Measurements from ENCODE around the gene PRR5L. TPM values are rescaled to one million over a fixed set of nuclear protein-coding genes. Genes with fewer than 3 reads are reported as not detected.

PRR5L gene
- total RNA-seq, 8 experiments from 2014 or later = 0.63 to 21.8 (median 4.2) TPM

- WGBS, 10 experiments = 14 to 97% (median 76%) methylated on average over 4 to 11 of the region's 11 CpGs; no CpG with 5 or more reads in 2 of the 10 experiments
- peak; percentile 72 to 99 (median 80) for ATAC-seq (replicated peaks in 6 of 8)
These were observed 135.5 kb downstream of the PRR5L start for GRCh38 chr11:36431429-36432092.

GRCh38 chr11:36432093-36432469, 136.0 kb downstream of the PRR5L start:
- H3K4me3 ChIP-seq = no peak overlapping the region
- in situ Hi-C loops (cut with MboI; ENCODE audit: low pct_unique_long_range_greater_than_20kb in 2 of 9, low sequenced_read_pairs in 9 of 9, unreplicated experiment in 9 of 9) = no loop called here
- no peak overlapping the region for H3K27ac ChIP-seq
- no peak for ATAC-seq (replicated peaks in 6 of 8)
- peaks cover 3 to 4% of the 10 kb centered on the region in 2 donors for H3K4me1 ChIP-seq (replicated peaks in 1 of 2)
- 0 to 100% (median 86%) methylated on average over 1 to 2 of the region's 2 CpGs; no CpG with 5 or more reads in 1 of the 10 experiments for WGBS, 10 experiments

More at GRCh38 chr11:36431429-36432092, 135.5 kb downstream of the PRR5L start:
- Histone ChIP-seq H3K4me3 (no peak overlapping the region), H3K27ac (no peak overlapping the region), H3K4me1 (replicated peaks in 1 of 2) (peaks cover 3 to 4% of the 10 kb centered on the region in 2 donors)
- in situ Hi-C loops (cut with MboI; ENCODE audit: low pct_unique_long_range_greater_than_20kb in 2 of 9, low sequenced_read_pairs in 9 of 9, unreplicated experiment in 9 of 9) = no loop called here

GRCh38 chr11:36432738-36433137, 136.7 kb downstream of the PRR5L start:
- Histone ChIP-seq H3K4me1 (replicated peaks in 1 of 2) (peaks cover 3 to 4% of the 10 kb centered on the region in 2 donors), H3K4me3 (no peak overlapping the region), H3K27ac (no peak overlapping the region)
- WGBS, 10 experiments = 76 to 100% (median 94%) methylated on average over 1 to 4 of the region's 4 CpGs
- ATAC-seq (replicated peaks in 6 of 8) = no peak
- in situ Hi-C loops (cut with MboI; ENCODE audit: low pct_unique_long_range_greater_than_20kb in 2 of 9, low sequenced_read_pairs in 9 of 9, unreplicated experiment in 9 of 9) = no loop called here

- peaks cover 3 to 4% of the 10 kb centered on the region in 2 donors for H3K4me1 ChIP-seq (replicated peaks in 1 of 2)
- no peak overlapping the region for H3K27ac ChIP-seq
- no peak for ATAC-seq (replicated peaks in 6 of 8)
- H3K4me3 ChIP-seq = no peak overlapping the region
- WGBS, 10 experiments = 60 to 80% (median 62%) methylated on average over 1 to 4 of the region's 5 CpGs; no CpG with 5 or more reads in 7 of the 10 experiments
- in situ Hi-C loops (cut with MboI; ENCODE audit: low pct_unique_long_range_greater_than_20kb in 2 of 9, low sequenced_read_pairs in 9 of 9, unreplicated experiment in 9 of 9) = no loop called here
These were observed 140.0 kb downstream of the PRR5L start for GRCh38 chr11:36436064-36436463.

- Histone ChIP-seq H3K4me1 (replicated peaks in 1 of 2) (peaks cover 3 to 4% of the 10 kb centered on the region in 2 donors), H3K27ac (no peak overlapping the region), H3K4me3 (no peak overlapping the region)
- ATAC-seq (replicated peaks in 6 of 8) = no peak
- in situ Hi-C loops (cut with MboI; ENCODE audit: low pct_unique_long_range_greater_than_20kb in 2 of 9, low sequenced_read_pairs in 9 of 9, unreplicated experiment in 9 of 9) = no loop called here
- WGBS, 10 experiments = 81 to 100% (median 94%) methylated on average over 1 to 2 of the region's 2 CpGs; no CpG with 5 or more reads in 6 of the 10 experiments
These were observed 140.5 kb downstream of the PRR5L start for GRCh38 chr11:36436589-36436988.

- no peak overlapping the region for H3K4me3 ChIP-seq
- no peak for ATAC-seq (replicated peaks in 6 of 8)
- 83 to 100% (median 100%) methylated on average over 1 to 3 of the region's 3 CpGs; no CpG with 5 or more reads in 2 of the 10 experiments for WGBS, 10 experiments
- in situ Hi-C loops (cut with MboI; ENCODE audit: low pct_unique_long_range_greater_than_20kb in 2 of 9, low sequenced_read_pairs in 9 of 9, unreplicated experiment in 9 of 9) = no loop called here
- no peak overlapping the region for H3K27ac ChIP-seq
- H3K4me1 ChIP-seq (replicated peaks in 1 of 2) = peaks cover 3 to 4% of the 10 kb centered on the region in 2 donors
These were observed 141.3 kb downstream of the PRR5L start for GRCh38 chr11:36437413-36437812.

GRCh38 chr11:36438126-36438525, 142.0 kb downstream of the PRR5L start:
- 64 to 100% (median 86%) methylated on average over 1 to 5 of the region's 5 CpGs; no CpG with 5 or more reads in 2 of the 10 experiments for WGBS, 10 experiments
- in situ Hi-C loops (cut with MboI; ENCODE audit: low pct_unique_long_range_greater_than_20kb in 2 of 9, low sequenced_read_pairs in 9 of 9, unreplicated experiment in 9 of 9) = no loop called here
- peak in 2 of 8 experiments; percentile 18 to 38 for ATAC-seq (replicated peaks in 6 of 8)
- Histone ChIP-seq H3K27ac (no peak overlapping the region), H3K4me1 (replicated peaks in 1 of 2) (peaks cover 3 to 4% of the 10 kb centered on the region in 2 donors), H3K4me3 (no peak overlapping the region)

- in situ Hi-C loops (cut with MboI; ENCODE audit: low pct_unique_long_range_greater_than_20kb in 2 of 9, low sequenced_read_pairs in 9 of 9, unreplicated experiment in 9 of 9) = no loop called here
- ATAC-seq (replicated peaks in 6 of 8) = no peak
- H3K4me3 ChIP-seq = no peak overlapping the region
- 83 to 100% (median 86%) methylated on average over 1 to 2 of the region's 2 CpGs; no CpG with 5 or more reads in 5 of the 10 experiments for WGBS, 10 experiments
- H3K4me1 ChIP-seq (replicated peaks in 1 of 2) = no peaks in the 10 kb centered on the region
- no peak overlapping the region for H3K27ac ChIP-seq
These were observed 145.6 kb downstream of the PRR5L start for GRCh38 chr11:36441610-36442208.

GRCh38 chr11:36443661-36444060, 147.6 kb downstream of the PRR5L start:
- H3K4me3 ChIP-seq = no peak overlapping the region
- H3K27ac ChIP-seq = no peak overlapping the region
- WGBS, 10 experiments = 30 to 100% (median 100%) methylated on average over 1 to 2 of the region's 2 CpGs; no CpG with 5 or more reads in 4 of the 10 experiments
- no peak for ATAC-seq (replicated peaks in 6 of 8)
- in situ Hi-C loops (cut with MboI; ENCODE audit: low pct_unique_long_range_greater_than_20kb in 2 of 9, low sequenced_read_pairs in 9 of 9, unreplicated experiment in 9 of 9) = no loop called here
- H3K4me1 ChIP-seq (replicated peaks in 1 of 2) = no peaks in the 10 kb centered on the region

GRCh38 chr11:36446135-36446534, 150.0 kb downstream of the PRR5L start:
- Histone ChIP-seq H3K4me3 (no peak overlapping the region), H3K4me1 (replicated peaks in 1 of 2) (no peaks in the 10 kb centered on the region), H3K27ac (no peak overlapping the region)
- 60 to 100% (median 93%) methylated on average over 1 to 7 of the region's 7 CpGs; no CpG with 5 or more reads in 3 of the 10 experiments for WGBS, 10 experiments
- in situ Hi-C loops (cut with MboI; ENCODE audit: low pct_unique_long_range_greater_than_20kb in 2 of 9, low sequenced_read_pairs in 9 of 9, unreplicated experiment in 9 of 9) = no loop called here
- ATAC-seq (replicated peaks in 6 of 8) = no peak

GRCh38 chr11:36447514-36447913, 151.4 kb downstream of the PRR5L start:
- H3K4me3 ChIP-seq = no peak overlapping the region
- no peak overlapping the region for H3K27ac ChIP-seq
- H3K4me1 ChIP-seq (replicated peaks in 1 of 2) = no peaks in the 10 kb centered on the region
- ATAC-seq (replicated peaks in 6 of 8) = no peak
- in situ Hi-C loops (cut with MboI; ENCODE audit: low pct_unique_long_range_greater_than_20kb in 2 of 9, low sequenced_read_pairs in 9 of 9, unreplicated experiment in 9 of 9) = no loop called here
- 63 to 90% (median 82%) methylated on average over 1 to 2 of the region's 2 CpGs; no CpG with 5 or more reads in 6 of the 10 experiments for WGBS, 10 experiments

GRCh38 chr11:36447947-36448346, 151.9 kb downstream of the PRR5L start:
- no peak for ATAC-seq (replicated peaks in 6 of 8)
- Histone ChIP-seq H3K27ac (no peak overlapping the region), H3K4me3 (no peak overlapping the region), H3K4me1 (replicated peaks in 1 of 2) (no peaks in the 10 kb centered on the region)
- 40 to 100% (median 87%) methylated on average over 2 to 5 of the region's 8 CpGs; no CpG with 5 or more reads in 5 of the 10 experiments for WGBS, 10 experiments
- in situ Hi-C loops (cut with MboI; ENCODE audit: low pct_unique_long_range_greater_than_20kb in 2 of 9, low sequenced_read_pairs in 9 of 9, unreplicated experiment in 9 of 9) = no loop called here

GRCh38 chr11:36449561-36450096, 153.5 kb downstream of the PRR5L start:
- Histone ChIP-seq H3K27ac (no peak overlapping the region), H3K4me3 (no peak overlapping the region), H3K4me1 (replicated peaks in 1 of 2) (no peaks in the 10 kb centered on the region)
- in situ Hi-C loops (cut with MboI; ENCODE audit: low pct_unique_long_range_greater_than_20kb in 2 of 9, low sequenced_read_pairs in 9 of 9, unreplicated experiment in 9 of 9) = loop anchor here in 1 of 9 experiments (25.0 kb wide), 1 partner anchor 137 kb away; no protein-coding TSS in a partner anchor
- peak in 1 of 8 experiments; percentile 17 for ATAC-seq (replicated peaks in 6 of 8)
- WGBS, 10 experiments = 37 to 100% (median 86%) methylated on average over 2 to 4 of the region's 5 CpGs

All from motor neuron (in vitro differentiated cells).